Peyer's patch (tissue), 4 donors: ENCODE results near the gene TSPEAR. TPM values are rescaled to one million over a fixed set of nuclear protein-coding genes. Genes with fewer than 3 reads are reported as not detected.
"Not testable (repeated sequence)": the region's sequence is repeated elsewhere in the genome, so short reads cannot be mapped to it uniquely, and the experiment has no call there.

Source experiments
- DNase-seq, 3 donors: peaks; one replicate each; pipeline ENCODE4 v3.0.0-alpha.2; 2017 to 2019
- H3K27ac ChIP-seq, 4 donors: fragments of 200-600 bp; sonication (generic); one replicate each; pipeline ENCODE4 v1.5.1; 2016 to 2019
- H3K27me3 ChIP-seq, 2 donors: fragments of 200-600 bp; sonication (generic); one replicate each; pipeline ENCODE4 v1.5.1; 2019
- H3K36me3 ChIP-seq, 3 donors: fragments of 200-600 bp; sonication (generic); one replicate each; pipeline ENCODE4 v1.5.1; 2016 to 2019
- H3K4me1 ChIP-seq, 4 donors: fragments of 200-600 bp; sonication (generic); one replicate each; pipeline ENCODE4 v1.5.1; 2016 to 2019
- H3K4me3 ChIP-seq, 4 donors: fragments of 200-600 bp; sonication (generic); 1 replicate in 3 of 4; 2 replicates in 1 of 4; pipeline ENCODE4 v1.5.1; 2016 to 2019; ENCODE audit warnings: mild to moderate bottlenecking in 1 of 4
- H3K9me3 ChIP-seq, 4 donors: fragments of 200-600 bp; sonication (generic); one replicate each; pipeline ENCODE4 v1.5.1; 2016 to 2019; ENCODE audit warnings: mild to moderate bottlenecking in 1 of 4
- CTCF ChIP-seq, 6 experiments: fragments of 450-650 bp in 4 of 6; fragments of 200-600 bp in 2 of 6; sonication (generic) in 1 of 6; IDR thresholded peaks; one replicate each; pipeline ENCODE4 v1.5.1; 2017 to 2019; ENCODE audit warnings: antibody characterized with exemption in 6 of 6, mild to moderate bottlenecking in 3 of 6, moderate library complexity in 1 of 6
- POLR2A ChIP-seq, 2 donors: fragments of 450-650 bp; IDR thresholded peaks; one replicate each; pipeline ENCODE4 v1.5.1; 2017; ENCODE audit warnings: antibody characterized with exemption in 2 of 2, mild to moderate bottlenecking in 2 of 2, moderate library complexity in 2 of 2
- total RNA-seq, 4 donors: library from RNA; depleted of rRNA; stranded (reverse); fragments of >200 nt; gene quantifications; one replicate each; pipeline ENCODE4 v1.1.0, GENCODE V29; 2016

TSPEAR gene
- total RNA-seq, 4 donors from 2014 or later, result 0.47 TPM; not detected in 3

GRCh38 chr21:44694776-44695175 lies 16.6 kb downstream of the TSPEAR start:
- Histone ChIP-seq H3K4me3 (no peak overlapping the region), H3K9me3 (peaks cover 0 to 15% (median 3%) of the 10 kb centered on the region in 4 donors), H3K27ac (no peak overlapping the region), H3K27me3 (no peaks in the 10 kb centered on the region), H3K4me1 (no peaks in the 10 kb centered on the region), H3K36me3 (no peaks in the 10 kb centered on the region)
- no peak for DNase-seq
- TF ChIP-seq POLR2A (IDR thresholded peaks at IDR 0.05), result no peak
- no peak for TF ChIP-seq CTCF (IDR thresholded peaks at IDR 0.05)

- Histone ChIP-seq H3K9me3 (peaks cover 0 to 15% (median 3%) of the 10 kb centered on the region in 4 donors), H3K27me3 (no peaks in the 10 kb centered on the region), H3K27ac (no peak overlapping the region), H3K4me1 (no peaks in the 10 kb centered on the region), H3K36me3 (no peaks in the 10 kb centered on the region), H3K4me3 (no peak overlapping the region)
- DNase-seq, result no peak
- TF ChIP-seq POLR2A (IDR thresholded peaks at IDR 0.05) (no peak), CTCF (IDR thresholded peaks at IDR 0.05) (no peak)
These were observed 18.4 kb downstream of the TSPEAR start for GRCh38 chr21:44692798-44693512.

- no peak for DNase-seq
- Histone ChIP-seq H3K4me3 (no peak overlapping the region), H3K9me3 (peaks cover 0 to 15% (median 3%) of the 10 kb centered on the region in 4 donors), H3K4me1 (no peaks in the 10 kb centered on the region), H3K27me3 (no peaks in the 10 kb centered on the region), H3K36me3 (no peaks in the 10 kb centered on the region), H3K27ac (no peak overlapping the region)
- TF ChIP-seq CTCF (IDR thresholded peaks at IDR 0.05), result no peak
- no peak for TF ChIP-seq POLR2A (IDR thresholded peaks at IDR 0.05)
These were observed 19.7 kb downstream of the TSPEAR start for GRCh38 chr21:44691686-44692085.

GRCh38 chr21:44689740-44690139 lies 21.6 kb downstream of the TSPEAR start:
- peaks cover 0 to 15% (median 3%) of the 10 kb centered on the region in 4 donors for H3K9me3 ChIP-seq
- not testable (repeated sequence) for H3K27ac ChIP-seq, H3K4me3 ChIP-seq, DNase-seq, H3K27me3 ChIP-seq, H3K36me3 ChIP-seq, H3K4me1 ChIP-seq

- no peak for DNase-seq
- H3K9me3 ChIP-seq, result peaks cover 0 to 5% (median 1%) of the 10 kb centered on the region in 4 donors
- H3K4me3 ChIP-seq, result no peak overlapping the region
- TF ChIP-seq POLR2A (IDR thresholded peaks at IDR 0.05) (no peak), CTCF (IDR thresholded peaks at IDR 0.05) (no peak)
- no peak overlapping the region for H3K27ac ChIP-seq
- H3K4me1 ChIP-seq, result no peaks in the 10 kb centered on the region
- H3K27me3 ChIP-seq, result no peaks in the 10 kb centered on the region
- no peaks in the 10 kb centered on the region for H3K36me3 ChIP-seq
These were observed 23.7 kb downstream of the TSPEAR start for GRCh38 chr21:44687671-44688070.

- no peaks in the 10 kb centered on the region for H3K4me1 ChIP-seq
- TF ChIP-seq CTCF (IDR thresholded peaks at IDR 0.05), result no peak
- TF ChIP-seq POLR2A (IDR thresholded peaks at IDR 0.05), result no peak
- DNase-seq, result no peak
- H3K4me3 ChIP-seq, result no peak overlapping the region
- no peaks in the 10 kb centered on the region for H3K27me3 ChIP-seq
- H3K27ac ChIP-seq, result no peak overlapping the region
- no peaks in the 10 kb centered on the region for H3K9me3 ChIP-seq
- no peaks in the 10 kb centered on the region for H3K36me3 ChIP-seq
These were observed 24.4 kb downstream of the TSPEAR start for GRCh38 chr21:44686843-44687561.
